NCI-H1694 treated with DMSO at 0.1 percent for 48 hours (cell line): ENCODE measurements around the gene ADAMTS6.

Source experiments
- DNase-seq: peaks from one replicate; lab custom pipeline; 2025; lab: John Stamatoyannopoulos, UW

The ADAMTS6 gene

DNA sequence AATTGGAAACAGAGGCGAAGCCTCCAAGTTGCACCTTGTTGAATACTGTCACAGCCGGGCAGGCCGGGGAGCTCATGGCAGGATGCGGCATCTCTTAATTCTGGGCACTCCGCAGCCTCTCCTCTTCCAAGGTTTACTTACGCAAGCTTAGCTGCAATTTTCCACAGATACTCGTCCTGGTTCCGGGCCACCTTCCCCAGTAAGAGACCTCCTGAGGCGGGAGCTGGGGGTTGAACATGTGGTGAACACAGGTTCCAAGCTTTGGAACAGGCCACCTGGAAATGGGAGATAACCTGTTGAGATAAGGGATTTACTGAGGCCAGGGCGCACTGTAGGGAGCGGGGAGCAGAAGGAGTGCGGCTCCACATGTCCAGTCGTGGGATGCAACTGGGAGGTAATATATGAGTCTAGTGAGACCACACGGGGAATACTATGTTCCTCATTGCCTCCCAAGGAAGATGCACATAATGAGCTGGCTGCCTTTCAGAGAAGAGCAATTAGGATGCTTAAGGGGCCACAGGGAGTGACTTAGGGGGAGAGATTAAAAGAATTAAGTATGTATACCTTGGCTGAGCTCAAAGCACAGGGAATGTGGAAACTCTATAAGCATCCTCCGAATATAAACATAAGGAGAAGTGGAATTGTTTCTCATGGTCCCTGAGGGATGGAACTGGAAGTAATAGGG, 377.8 kb downstream of the ADAMTS6 start:
- DNase-seq, result no peak

DNA sequence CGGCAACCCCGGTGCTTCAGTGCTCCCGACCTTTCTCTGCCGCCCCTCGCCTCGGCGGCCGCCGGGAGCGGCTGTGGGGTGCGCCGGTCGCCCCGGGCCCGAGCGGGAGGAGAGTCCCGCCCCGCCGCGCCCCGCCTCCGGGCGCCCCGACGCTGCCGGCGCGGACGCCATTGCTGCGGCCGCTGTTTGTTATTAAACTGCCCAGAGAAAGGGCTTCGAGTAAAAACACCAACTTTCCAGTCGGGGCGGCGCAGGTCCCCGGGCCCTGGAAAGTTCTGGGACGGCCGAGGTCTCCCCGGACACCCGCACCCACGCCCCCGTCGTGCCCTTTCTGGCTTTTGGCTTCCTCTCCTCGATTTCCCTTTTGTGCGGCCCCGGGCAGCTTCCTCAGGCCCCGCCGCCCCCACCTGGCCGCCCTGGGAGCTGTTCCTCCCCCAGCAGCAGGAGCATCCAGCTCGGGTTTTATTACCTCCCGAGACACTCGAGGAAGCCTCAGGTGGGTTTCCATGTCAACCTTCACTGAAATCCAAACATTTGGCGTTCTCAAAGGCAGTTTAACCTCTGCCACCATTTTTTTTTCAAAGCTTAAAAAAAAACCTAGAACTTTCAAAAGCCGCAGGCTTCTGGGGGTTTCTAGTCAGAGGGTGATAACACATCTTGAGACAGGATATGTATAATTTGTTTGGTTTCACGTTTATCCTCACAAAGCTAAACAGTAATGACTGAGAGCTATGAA, 378.6 kb downstream of the ADAMTS6 start:
- no peak for DNase-seq

DNA sequence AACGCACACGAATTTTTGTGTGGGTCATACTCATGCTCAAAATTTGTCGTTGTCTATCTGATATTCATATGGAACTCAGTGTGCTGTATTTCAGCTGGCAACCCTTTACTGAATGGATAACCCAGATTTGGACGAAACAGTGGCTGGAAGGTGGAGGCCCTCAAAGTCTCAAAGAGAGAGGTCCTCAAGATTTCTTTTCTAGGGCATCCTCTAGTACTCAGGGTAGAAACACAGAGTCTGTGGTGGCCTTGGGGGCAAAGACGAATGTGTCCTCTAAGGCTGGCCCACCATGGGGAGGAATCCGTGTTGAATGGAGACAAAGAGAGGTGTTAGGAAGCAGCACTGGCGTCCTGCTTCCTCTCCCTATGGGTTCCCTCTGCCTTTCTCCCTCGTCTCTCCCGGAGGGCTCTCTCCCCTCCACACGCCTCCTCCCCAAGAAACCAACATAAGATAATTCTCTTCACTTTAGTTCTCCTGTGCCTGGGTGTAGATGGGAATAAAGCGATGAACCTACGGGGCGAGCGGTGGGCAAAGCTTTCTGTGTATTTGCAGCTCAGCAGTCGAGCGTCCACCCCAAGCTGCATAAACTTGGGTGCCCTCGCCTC, 379.2 kb downstream of the ADAMTS6 start:
- no peak for DNase-seq

DNA sequence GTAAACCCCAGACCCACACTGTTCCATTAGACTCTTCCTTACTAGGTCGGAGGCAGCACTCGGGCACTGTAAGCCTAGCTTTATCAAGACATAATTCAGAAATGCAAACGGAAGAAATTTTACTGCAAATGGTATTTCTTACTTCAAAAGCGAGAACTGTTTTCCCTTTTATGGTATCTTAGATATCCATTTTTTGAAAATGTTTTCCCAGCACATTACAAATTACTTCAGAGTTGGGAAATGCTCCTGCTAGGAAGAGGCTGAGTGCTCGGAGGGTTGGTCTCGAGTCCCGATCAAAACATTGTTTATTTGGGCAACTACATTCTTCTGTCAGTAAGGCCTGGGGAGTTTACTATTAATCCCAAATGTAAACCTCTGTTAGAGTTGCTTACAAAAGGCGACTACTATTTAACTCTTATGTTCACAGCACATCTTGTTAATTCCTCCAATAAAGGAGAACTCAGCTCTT, 380.1 kb downstream of the ADAMTS6 start:
- no peak for DNase-seq

DNA sequence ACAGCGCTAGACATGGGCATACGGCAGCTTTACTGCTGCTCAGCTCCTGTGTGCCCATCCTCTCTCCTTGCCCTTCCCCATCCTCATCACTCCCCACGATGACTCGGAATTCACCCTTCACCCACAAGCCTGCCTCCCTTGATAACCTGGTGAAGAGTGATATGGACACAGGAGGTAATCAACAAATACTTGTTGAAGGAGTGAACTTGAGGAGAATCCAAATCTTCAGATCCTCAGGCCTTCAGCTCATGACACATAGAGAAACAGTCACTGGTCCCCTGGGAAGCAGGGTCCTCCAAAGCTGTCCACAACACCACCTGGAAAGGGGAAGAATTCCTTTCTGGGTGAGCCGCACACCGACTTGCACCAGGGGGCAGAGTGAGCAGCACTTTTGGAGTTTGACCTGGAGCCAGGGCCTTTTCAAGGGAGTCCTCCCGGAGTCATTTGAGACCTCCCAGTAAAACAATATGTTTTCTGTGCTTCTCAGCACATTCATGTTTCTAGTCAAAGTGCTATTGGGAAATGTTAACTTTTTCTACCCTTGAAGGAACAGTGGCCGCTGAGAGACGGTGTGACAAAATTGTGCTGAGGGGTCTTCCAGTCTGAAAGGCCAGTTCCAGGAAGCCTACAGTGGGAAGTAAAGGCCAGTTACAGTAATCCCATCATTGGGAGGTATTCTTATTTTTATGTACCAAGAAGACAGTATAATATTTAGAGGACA, 380.6 kb downstream of the ADAMTS6 start:
- peak; percentile 3 for DNase-seq
